Measurements from ENCODE around the gene TSHZ2.

Gene TSHZ2

DNA sequence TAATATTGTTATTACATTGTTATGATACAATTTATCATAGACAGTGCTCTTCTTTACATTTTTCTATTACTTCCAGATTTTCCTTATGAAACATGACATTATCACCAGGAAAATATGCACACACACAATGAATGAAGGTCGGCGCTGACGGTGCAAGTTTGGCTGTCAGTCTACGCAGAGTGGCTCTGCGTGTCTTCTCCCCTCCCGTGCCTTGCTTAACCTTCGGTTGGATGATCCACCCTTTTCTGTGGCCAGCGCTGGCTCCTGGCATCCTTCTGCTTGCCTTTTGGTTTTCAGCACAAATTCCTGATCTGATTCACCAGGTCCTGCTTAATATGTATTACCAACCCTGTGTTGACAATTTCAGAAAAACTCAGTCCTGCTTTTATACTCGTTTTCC lies 157.4 kb downstream of the TSHZ2 start:
- intact Hi-C loops (cut with micrococcal nuclease): no loop called here
- H3K27ac Mint-ChIP-seq: no peak overlapping the region
- no peaks in the 10 kb centered on the region for H3K4me1 Mint-ChIP-seq (ENCODE audit: low read depth)
- no peak overlapping the region for H3K4me3 Mint-ChIP-seq
- no peaks in the 10 kb centered on the region for H3K27me3 Mint-ChIP-seq
- H3K9me3 Mint-ChIP-seq: no peaks in the 10 kb centered on the region
- no peaks in the 10 kb centered on the region for H3K36me3 Mint-ChIP-seq (ENCODE audit: low read depth)

GRCh38 chr20:53130795-53131194 lies 158.6 kb downstream of the TSHZ2 start:
- Mint-ChIP-seq H3K36me3 (ENCODE audit: low read depth) (no peaks in the 10 kb centered on the region), H3K9me3 (no peaks in the 10 kb centered on the region), H3K27me3 (no peaks in the 10 kb centered on the region), H3K27ac (no peak overlapping the region), H3K4me3 (no peak overlapping the region), H3K4me1 (ENCODE audit: low read depth) (no peaks in the 10 kb centered on the region)
- intact Hi-C loops (cut with micrococcal nuclease): no loop called here

DNA sequence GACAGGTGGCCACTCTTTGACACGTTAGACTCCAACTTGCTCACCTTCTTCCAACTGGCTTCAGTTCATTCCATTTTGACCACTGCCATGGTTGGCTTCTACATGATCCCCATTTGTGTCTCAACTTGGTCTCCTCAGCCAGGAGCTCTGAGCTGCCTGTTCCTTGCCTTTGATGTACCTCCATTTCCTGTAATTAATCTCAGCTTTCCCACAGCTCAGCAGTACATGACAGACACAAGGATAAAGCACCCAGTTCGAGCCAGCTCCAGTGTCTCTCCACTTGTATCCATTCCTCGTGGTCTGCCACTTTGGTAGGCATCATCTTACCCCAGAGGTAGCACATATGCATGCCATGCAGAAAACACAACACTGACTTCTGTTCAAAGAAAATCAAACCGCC lies 161.0 kb downstream of the TSHZ2 start:
- no peaks in the 10 kb centered on the region for H3K9me3 Mint-ChIP-seq
- H3K4me1 Mint-ChIP-seq (ENCODE audit: low read depth): no peaks in the 10 kb centered on the region
- H3K4me3 Mint-ChIP-seq: no peak overlapping the region
- intact Hi-C loops (cut with micrococcal nuclease): no loop called here
- no peaks in the 10 kb centered on the region for H3K36me3 Mint-ChIP-seq (ENCODE audit: low read depth)
- H3K27ac Mint-ChIP-seq: no peak overlapping the region
- H3K27me3 Mint-ChIP-seq: no peaks in the 10 kb centered on the region

GRCh38 chr20:53133628-53134027 lies 161.5 kb downstream of the TSHZ2 start:
- Mint-ChIP-seq H3K27ac (no peak overlapping the region), H3K4me1 (ENCODE audit: low read depth) (no peaks in the 10 kb centered on the region), H3K9me3 (no peaks in the 10 kb centered on the region), H3K27me3 (peaks cover under 1% of the 10 kb centered on the region), H3K36me3 (ENCODE audit: low read depth) (no peaks in the 10 kb centered on the region), H3K4me3 (no peak overlapping the region)
- intact Hi-C loops (cut with micrococcal nuclease): no loop called here

DNA sequence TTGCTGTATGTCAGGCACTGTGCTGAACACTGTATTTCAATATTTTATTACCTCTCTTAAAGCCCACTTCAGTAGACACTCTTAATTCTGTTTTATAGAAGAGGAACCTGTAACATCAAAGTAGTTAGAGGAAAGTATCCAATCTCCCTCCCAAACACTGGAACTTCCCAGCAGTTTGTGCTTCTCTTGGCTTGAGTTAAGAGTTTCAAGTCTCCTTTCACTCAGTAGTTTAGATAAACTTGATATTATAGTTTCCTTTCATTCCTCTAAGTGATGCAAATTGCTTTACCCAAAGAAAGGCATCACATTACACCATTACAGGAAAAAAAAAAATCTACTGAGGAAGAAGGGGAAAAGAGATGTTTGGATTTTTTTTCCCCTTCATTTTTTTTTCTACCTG lies 164.3 kb downstream of the TSHZ2 start:
- Mint-ChIP-seq H3K27ac (no peak overlapping the region), H3K36me3 (ENCODE audit: low read depth) (no peaks in the 10 kb centered on the region), H3K9me3 (no peaks in the 10 kb centered on the region), H3K4me3 (no peak overlapping the region), H3K4me1 (ENCODE audit: low read depth) (no peaks in the 10 kb centered on the region), H3K27me3 (peaks cover 1% of the 10 kb centered on the region)
- intact Hi-C loops (cut with micrococcal nuclease): no loop called here

DNA sequence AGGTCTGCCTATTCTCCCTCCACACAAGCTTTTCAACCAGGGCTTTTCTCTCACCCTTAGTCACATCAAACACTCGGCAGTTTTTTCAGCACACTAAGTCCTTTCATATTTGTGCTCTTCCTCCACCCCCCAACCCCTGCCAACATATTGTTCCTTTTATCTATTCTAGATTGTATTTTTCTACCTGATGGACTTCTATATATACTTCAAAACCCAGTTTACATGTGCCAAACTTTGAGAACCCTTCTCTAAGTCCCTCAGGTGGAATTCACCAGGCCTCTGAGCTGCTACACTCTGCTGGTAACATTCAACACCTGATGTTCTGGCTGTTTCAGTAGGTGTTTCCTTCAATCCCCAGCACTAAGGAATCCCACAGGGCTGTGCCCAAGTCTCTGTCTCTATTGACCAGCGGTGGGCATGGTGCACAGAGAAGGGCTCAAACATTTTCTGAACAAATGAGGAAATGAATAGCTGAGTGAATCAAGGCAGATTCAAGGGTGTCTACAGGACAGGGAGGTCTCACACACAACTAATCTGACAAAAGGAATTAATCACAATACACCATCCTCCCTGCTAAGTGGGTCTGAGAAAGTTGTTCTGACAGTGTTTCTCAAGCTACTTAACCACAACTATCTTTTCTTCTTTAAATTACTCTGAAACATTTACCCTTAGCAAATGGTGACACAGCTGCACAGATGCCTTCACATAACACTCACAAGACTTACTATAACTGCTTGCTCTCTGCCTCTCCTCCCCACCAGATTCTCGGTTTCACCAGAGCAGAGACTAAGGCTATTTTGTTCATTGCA lies 166.5 kb downstream of the TSHZ2 start:
- H3K9me3 Mint-ChIP-seq: peaks cover 9% of the 10 kb centered on the region
- no peaks in the 10 kb centered on the region for H3K4me1 Mint-ChIP-seq (ENCODE audit: low read depth)
- intact Hi-C loops (cut with micrococcal nuclease): no loop called here
- H3K27me3 Mint-ChIP-seq: peaks cover 1% of the 10 kb centered on the region
- no peaks in the 10 kb centered on the region for H3K36me3 Mint-ChIP-seq (ENCODE audit: low read depth)
- H3K4me3 Mint-ChIP-seq: no peak overlapping the region
- no peak overlapping the region for H3K27ac Mint-ChIP-seq

DNA sequence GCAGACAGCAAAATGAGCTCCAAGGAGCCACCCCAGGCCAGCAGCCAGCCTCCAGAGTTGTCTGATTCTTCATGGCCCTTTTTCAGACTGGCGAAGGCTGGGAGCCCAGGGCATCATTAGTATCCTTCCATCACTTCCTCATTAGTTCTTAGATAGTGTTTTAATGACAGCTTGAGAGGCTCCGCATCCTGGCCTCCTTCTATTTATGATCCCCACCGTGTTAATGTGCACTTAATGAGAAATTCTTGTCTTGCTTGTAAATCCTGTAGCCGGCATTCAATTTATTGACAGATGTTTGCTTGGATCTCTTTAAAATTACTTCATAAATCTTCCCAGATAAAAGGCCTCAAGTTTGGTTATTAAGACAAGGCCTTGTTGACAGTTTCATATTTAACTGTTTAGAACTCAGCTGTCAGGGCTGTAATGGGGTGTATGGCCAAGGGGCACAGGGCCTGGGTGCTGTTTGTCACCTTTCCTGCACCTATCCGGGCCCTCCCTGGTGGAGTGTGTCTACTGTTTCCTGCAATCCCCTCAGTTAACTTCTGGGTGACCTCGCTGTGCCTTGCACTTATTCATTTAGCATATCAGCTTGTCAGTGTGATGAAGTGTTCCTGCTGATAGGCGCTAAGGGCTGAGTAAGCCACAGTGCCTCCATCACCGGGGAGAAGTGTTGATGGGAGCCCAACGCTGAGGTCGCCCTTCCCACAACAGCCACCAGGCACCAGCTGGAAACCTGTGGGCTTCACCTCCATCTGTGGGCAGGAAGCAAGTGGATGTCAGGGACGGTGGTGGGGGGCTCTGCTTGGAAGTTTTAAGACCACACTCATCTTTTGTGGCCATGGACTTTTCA lies 169.3 kb downstream of the TSHZ2 start:
- intact Hi-C loops (cut with micrococcal nuclease): no loop called here
- Mint-ChIP-seq H3K27ac (no peak overlapping the region), H3K27me3 (peaks cover 1% of the 10 kb centered on the region)

GRCh38 chr20:53142225-53143127 lies 170.3 kb downstream of the TSHZ2 start:
- H3K27me3 Mint-ChIP-seq: peaks cover 1% of the 10 kb centered on the region
- H3K4me3 Mint-ChIP-seq: no peak overlapping the region
- H3K4me1 Mint-ChIP-seq (ENCODE audit: low read depth): no peaks in the 10 kb centered on the region
- no peak overlapping the region for H3K27ac Mint-ChIP-seq
- H3K9me3 Mint-ChIP-seq: peaks cover 9% of the 10 kb centered on the region
- H3K36me3 Mint-ChIP-seq (ENCODE audit: low read depth): no peaks in the 10 kb centered on the region
- intact Hi-C loops (cut with micrococcal nuclease): no loop called here

More for the DNA sequence above, 169.3 kb downstream of the TSHZ2 start:
- Mint-ChIP-seq H3K4me1 (ENCODE audit: low read depth) (no peaks in the 10 kb centered on the region), H3K4me3 (no peak overlapping the region), H3K9me3 (peaks cover 9% of the 10 kb centered on the region), H3K36me3 (ENCODE audit: low read depth) (no peaks in the 10 kb centered on the region)

GRCh38 chr20:53146201-53146891 lies 174.2 kb downstream of the TSHZ2 start:
- Mint-ChIP-seq H3K9me3 (peaks cover 9% of the 10 kb centered on the region), H3K27me3 (peaks cover 5% of the 10 kb centered on the region), H3K4me3 (no peak overlapping the region), H3K4me1 (ENCODE audit: low read depth) (no peaks in the 10 kb centered on the region), H3K27ac (no peak overlapping the region), H3K36me3 (ENCODE audit: low read depth) (no peaks in the 10 kb centered on the region)
- intact Hi-C loops (cut with micrococcal nuclease): no loop called here

DNA sequence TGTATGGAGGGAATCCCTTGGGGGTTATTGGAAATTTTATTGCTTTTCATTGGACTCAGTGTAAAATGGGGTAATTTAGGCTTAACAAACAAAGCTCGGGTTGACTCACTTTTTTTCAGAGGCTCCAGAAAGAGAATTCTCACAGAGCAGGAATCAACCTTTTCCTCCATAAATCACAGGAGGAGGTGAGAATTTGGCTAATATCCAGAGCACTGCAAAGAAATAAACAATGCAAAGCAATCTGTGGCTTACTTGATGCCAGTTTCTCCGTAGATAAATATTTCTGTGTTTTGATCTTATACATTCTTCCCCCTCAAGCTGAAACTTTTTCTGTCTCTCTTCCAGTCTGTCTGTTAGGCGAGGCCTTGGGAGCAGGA lies 176.6 kb downstream of the TSHZ2 start:
- H3K4me1 Mint-ChIP-seq (ENCODE audit: low read depth): no peaks in the 10 kb centered on the region
- no peaks in the 10 kb centered on the region for H3K36me3 Mint-ChIP-seq (ENCODE audit: low read depth)
- no peaks in the 10 kb centered on the region for H3K9me3 Mint-ChIP-seq
- H3K27ac Mint-ChIP-seq: no peak overlapping the region
- peaks cover 5% of the 10 kb centered on the region for H3K27me3 Mint-ChIP-seq
- no peak overlapping the region for H3K4me3 Mint-ChIP-seq
- intact Hi-C loops (cut with micrococcal nuclease): no loop called here

DNA sequence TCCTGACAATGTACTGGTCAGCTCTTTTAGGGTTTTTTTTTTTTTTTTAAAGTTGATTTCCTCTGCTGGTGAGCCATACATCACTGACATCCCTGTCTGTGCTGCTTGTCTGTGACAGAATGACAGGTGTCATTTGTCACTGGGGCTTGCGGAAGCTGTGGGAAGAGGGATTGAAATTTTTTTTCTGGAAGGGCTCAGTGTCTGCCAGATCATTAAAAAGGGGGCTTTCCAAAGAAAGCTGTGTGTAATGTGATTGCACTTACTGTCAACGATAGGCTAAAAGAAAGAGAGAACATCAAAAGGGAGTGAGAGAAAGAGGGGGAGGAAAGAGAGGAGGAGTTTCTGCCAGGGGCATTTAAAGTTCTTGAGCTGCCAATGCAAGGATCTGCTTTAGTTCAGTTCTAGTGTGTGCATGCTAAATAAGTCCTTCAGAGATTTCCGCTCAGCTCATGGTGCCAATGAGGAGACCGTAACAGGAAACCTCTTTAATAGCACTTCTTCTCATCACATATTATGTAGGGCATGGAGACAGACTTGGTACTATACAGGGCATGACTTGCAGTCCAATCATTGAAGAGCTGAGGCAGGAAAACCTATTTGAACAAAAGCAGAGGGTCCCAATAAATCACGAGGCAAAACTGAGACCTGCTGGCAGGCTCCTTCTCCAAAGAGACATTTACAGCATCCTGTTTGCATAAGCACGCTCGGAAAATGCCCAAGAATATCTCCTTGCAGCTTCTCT lies 177.2 kb downstream of the TSHZ2 start:
- H3K4me3 Mint-ChIP-seq: no peak overlapping the region
- H3K27ac Mint-ChIP-seq: no peak overlapping the region
- H3K9me3 Mint-ChIP-seq: no peaks in the 10 kb centered on the region
- H3K36me3 Mint-ChIP-seq (ENCODE audit: low read depth): no peaks in the 10 kb centered on the region
- H3K4me1 Mint-ChIP-seq (ENCODE audit: low read depth): no peaks in the 10 kb centered on the region
- peaks cover 5% of the 10 kb centered on the region for H3K27me3 Mint-ChIP-seq
- intact Hi-C loops (cut with micrococcal nuclease): no loop called here

GRCh38 chr20:53149890-53150205 lies 177.7 kb downstream of the TSHZ2 start:
- Mint-ChIP-seq H3K36me3 (ENCODE audit: low read depth) (no peaks in the 10 kb centered on the region), H3K4me1 (ENCODE audit: low read depth) (no peaks in the 10 kb centered on the region), H3K27me3 (peaks cover 5% of the 10 kb centered on the region), H3K9me3 (no peaks in the 10 kb centered on the region), H3K4me3 (no peak overlapping the region), H3K27ac (no peak overlapping the region)
- intact Hi-C loops (cut with micrococcal nuclease): no loop called here

DNA sequence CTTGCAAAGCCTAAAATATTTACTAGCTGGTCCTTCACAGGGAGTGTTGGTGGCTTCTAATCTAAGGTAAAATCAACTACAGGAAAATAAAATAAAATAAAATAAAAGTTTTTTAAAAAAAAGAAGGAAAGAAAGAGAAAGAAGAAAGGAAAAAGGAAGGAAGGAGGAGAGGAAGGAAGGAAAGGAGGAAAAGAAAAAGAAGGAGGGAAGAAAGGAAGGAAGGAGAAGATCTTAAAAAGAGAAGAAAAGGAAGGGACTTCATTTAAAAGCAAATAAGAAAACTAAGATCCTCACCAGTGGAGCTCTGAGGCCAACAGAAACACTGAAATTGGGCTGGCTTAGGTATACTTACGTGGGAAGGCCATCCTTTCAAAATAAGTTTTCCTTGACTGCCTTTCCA lies 178.4 kb downstream of the TSHZ2 start:
- Mint-ChIP-seq H3K27me3 (peaks cover 5% of the 10 kb centered on the region), H3K4me3 (no peak overlapping the region), H3K36me3 (ENCODE audit: low read depth) (no peaks in the 10 kb centered on the region), H3K4me1 (ENCODE audit: low read depth) (no peaks in the 10 kb centered on the region), H3K27ac (no peak overlapping the region), H3K9me3 (no peaks in the 10 kb centered on the region)
- intact Hi-C loops (cut with micrococcal nuclease): no loop called here
